Stimulated activated naive B cell treated with anti-CD40 and anti-IgM and Interleukin-4, amounts not matched to agents 10 μg/mL and 1 μg/mL and 100 μg/mL, for 72 hours (primary cell): ENCODE results near the gene NPW.
A peak's percentile ranks its signal among the peaks of the same experiment; 100 is the strongest.

Experiments
- ATAC-seq, 2 donors: fragments of 150-1000 bp; cut with Tn5 transposase; replicated peaks; 2 replicates each; pipeline ENCODE4 v1.10.0; 2021; ENCODE audit warnings: moderate library complexity in 1 of 2
- DNase-seq: peaks from one replicate; pipeline ENCODE4 v3.0.0; 2021
- H3K27ac Mint-ChIP-seq: one replicate; pipeline ENCODE4 v1.8.0; 2022; ENCODE audit warnings: mild to moderate bottlenecking, mixed read lengths
- H3K27me3 Mint-ChIP-seq, 2 donors: one replicate each; pipeline ENCODE4 v1.8.0; 2022; ENCODE audit warnings: mixed read lengths in 2 of 2
- H3K36me3 Mint-ChIP-seq, 2 donors: one replicate each; pipeline ENCODE4 v1.8.0; 2022; ENCODE audit warnings: mixed read lengths in 2 of 2, mild to moderate bottlenecking in 1 of 2
- H3K4me1 Mint-ChIP-seq, 2 donors: one replicate each; pipeline ENCODE4 v1.8.0; 2022; ENCODE audit warnings: mixed read lengths in 2 of 2, mild to moderate bottlenecking in 1 of 2
- H3K4me3 Mint-ChIP-seq, 2 donors: one replicate each; pipeline ENCODE4 v1.8.0; 2022; ENCODE audit warnings: mild to moderate bottlenecking in 2 of 2, mixed read lengths in 2 of 2, moderate library complexity in 1 of 2
- H3K9me3 Mint-ChIP-seq, 2 donors: one replicate each; pipeline ENCODE4 v1.8.0; 2022; ENCODE audit warnings: mixed read lengths in 2 of 2, mild to moderate bottlenecking in 1 of 2

The NPW gene

GRCh38 chr16:2035431-2036199 is 16.0 kb downstream of the NPW start:
- no peaks in the 10 kb centered on the region for H3K9me3 Mint-ChIP-seq
- DNase-seq = no peak
- ATAC-seq = no peak
- peaks cover 6 to 21% of the 10 kb centered on the region in 2 donors for H3K4me1 Mint-ChIP-seq
- H3K27ac Mint-ChIP-seq = no peak overlapping the region
- H3K27me3 Mint-ChIP-seq = peaks cover 0 to 25% of the 10 kb centered on the region in 2 donors
- no peak overlapping the region for H3K4me3 Mint-ChIP-seq
- no peaks in the 10 kb centered on the region for H3K36me3 Mint-ChIP-seq

DNA sequence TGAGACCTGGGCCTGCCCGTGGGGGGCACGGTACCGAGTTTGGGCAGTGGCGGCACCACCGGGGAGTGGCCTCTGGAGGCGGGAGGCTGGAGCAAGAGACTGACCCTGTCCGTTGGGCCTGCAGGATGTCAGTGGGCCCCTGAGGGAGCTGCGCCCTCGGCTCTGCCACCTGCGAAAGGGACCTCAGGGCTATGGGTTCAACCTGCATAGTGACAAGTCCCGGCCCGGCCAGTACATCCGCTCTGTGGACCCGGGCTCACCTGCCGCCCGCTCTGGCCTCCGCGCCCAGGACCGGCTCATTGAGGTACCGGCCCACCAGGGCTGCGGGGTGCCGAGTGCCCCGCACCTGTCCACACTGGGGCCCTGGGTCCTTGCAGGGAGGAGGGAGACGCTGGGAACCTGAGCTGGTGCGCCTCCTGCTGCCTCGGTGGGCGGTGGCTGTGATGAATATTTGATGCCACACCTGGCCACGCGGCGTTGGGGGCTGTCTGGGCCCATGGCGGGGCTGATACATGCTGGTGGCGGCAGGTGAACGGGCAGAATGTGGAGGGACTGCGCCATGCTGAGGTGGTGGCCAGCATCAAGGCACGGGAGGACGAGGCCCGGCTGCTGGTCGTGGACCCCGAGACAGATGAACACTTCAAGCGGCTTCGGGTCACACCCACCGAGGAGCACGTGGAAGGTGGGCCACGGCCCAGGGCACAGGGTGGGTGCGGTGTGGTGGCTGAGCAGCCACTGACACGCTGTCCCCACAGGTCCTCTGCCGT is 16.8 kb downstream of the NPW start:
- H3K36me3 Mint-ChIP-seq = no peaks in the 10 kb centered on the region
- DNase-seq (no peak), ATAC-seq (no peak)
- H3K27me3 Mint-ChIP-seq = peaks cover 0 to 25% of the 10 kb centered on the region in 2 donors
- no peak overlapping the region for H3K27ac Mint-ChIP-seq
- H3K4me1 Mint-ChIP-seq = peaks cover 6 to 21% of the 10 kb centered on the region in 2 donors
- H3K4me3 Mint-ChIP-seq = no peak overlapping the region
- no peaks in the 10 kb centered on the region for H3K9me3 Mint-ChIP-seq

DNA sequence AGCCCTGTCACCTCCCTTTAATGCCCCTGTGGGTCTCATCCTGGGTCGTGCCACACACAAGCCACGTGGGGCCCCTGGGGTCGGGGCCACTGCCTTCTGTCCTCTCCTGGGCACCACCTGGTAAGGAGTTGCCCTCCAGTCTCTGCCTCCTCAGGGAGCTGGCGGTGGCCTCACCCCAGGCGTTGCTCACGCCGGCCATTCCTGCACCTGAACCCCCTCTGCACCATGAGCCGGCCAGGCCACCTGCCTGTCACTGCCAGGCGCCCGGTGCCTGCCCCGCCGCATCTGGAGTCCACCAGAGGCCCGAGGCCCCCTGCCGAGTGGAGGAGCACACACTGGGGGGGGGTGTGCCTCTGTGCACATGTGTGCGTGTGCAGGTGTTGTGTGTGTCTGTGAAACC is 17.5 kb downstream of the NPW start:
- ATAC-seq (no peak), DNase-seq (no peak)
- H3K36me3 Mint-ChIP-seq = no peaks in the 10 kb centered on the region
- H3K4me1 Mint-ChIP-seq = peaks cover 6 to 18% of the 10 kb centered on the region in 2 donors
- H3K9me3 Mint-ChIP-seq = no peaks in the 10 kb centered on the region
- no peak overlapping the region for H3K4me3 Mint-ChIP-seq
- H3K27ac Mint-ChIP-seq = no peak overlapping the region
- H3K27me3 Mint-ChIP-seq = peaks cover 0 to 23% of the 10 kb centered on the region in 2 donors

DNA sequence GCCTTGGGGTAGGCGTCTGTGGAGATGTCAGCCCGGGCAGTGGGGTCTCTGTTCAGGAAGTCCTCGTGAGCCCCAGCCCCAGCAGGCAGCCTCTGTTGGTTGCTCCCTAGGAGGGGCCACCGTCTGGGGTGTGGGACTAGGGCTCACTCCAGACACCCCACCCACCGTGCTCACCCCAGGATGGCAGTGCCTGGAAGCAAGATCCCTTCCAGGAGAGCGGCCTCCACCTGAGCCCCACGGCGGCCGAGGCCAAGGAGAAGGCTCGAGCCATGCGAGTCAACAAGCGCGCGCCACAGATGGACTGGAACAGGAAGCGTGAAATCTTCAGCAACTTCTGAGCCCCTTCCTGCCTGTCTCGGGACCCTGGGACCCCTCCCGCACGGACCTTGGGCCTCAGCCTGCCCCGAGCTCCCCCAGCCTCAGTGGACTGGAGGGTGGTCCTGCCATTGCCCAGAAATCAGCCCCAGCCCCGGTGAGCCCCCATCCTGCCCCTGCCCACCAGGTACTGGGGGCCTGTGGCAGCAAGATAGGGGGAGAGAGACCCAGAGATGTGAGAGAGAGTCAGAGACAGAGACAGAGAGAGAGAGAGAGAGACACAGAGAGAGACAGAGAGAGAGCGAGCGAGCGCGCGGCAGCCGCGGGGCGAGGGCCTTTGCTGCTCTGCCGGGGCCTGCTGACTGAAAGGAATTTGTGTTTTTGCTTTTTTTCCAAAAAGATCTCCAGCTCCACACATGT is 18.2 kb downstream of the NPW start:
- Mint-ChIP-seq H3K36me3 (peaks cover 0 to under 1% of the 10 kb centered on the region in 2 donors), H3K4me1 (peaks cover 0 to 11% of the 10 kb centered on the region in 2 donors), H3K27me3 (peaks cover 0 to 19% of the 10 kb centered on the region in 2 donors), H3K9me3 (no peaks in the 10 kb centered on the region), H3K4me3 (no peak overlapping the region), H3K27ac (no peak overlapping the region)
- DNase-seq (no peak), ATAC-seq (no peak)

GRCh38 chr16:2038382-2039231 is 19.0 kb downstream of the NPW start:
- Mint-ChIP-seq H3K27ac (no peak overlapping the region), H3K4me3 (no peak overlapping the region), H3K27me3 (peaks cover 0 to 17% of the 10 kb centered on the region in 2 donors), H3K9me3 (no peaks in the 10 kb centered on the region), H3K4me1 (peaks cover 7 to 10% of the 10 kb centered on the region in 2 donors), H3K36me3 (peaks cover 4 to 8% of the 10 kb centered on the region in 2 donors)
- ATAC-seq (no peak), DNase-seq (no peak)

DNA sequence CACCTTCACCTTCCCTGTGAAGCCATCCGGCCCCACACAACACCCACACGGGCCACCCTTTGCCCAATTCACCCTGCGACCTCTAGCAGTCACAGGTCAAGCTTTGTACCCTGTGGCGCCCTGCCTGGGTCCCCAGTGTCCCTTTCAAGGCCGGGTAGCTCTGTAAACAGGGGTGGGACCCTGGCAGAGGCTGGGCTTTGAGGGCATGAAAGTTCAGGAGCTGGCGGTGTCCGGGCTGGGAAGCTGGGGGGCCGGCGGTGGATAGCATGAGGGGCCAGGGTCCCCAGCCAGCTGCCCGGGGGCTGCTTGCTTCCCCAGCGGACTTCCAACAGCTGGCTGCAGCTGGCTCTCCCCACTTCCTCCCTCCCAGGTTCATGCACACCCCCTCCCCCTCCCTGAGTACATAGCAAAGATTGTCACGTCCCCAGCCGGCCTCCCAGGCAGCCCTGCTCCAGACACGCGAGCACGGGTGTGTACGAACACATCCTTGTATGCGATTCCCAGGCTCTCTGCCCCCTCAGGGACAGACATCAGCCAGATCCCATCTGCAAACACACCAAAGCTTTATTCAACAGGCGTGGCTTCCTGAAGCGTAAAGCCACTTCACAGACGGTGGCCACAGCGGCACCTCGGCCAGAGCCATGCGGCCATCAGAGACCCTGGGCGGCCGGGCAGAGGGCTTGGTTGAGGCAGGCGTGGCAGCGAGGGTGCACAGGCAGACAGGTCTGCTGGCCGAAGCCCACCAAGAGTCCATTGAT is 19.9 kb downstream of the NPW start:
- Mint-ChIP-seq H3K27me3 (peaks cover 0 to 11% of the 10 kb centered on the region in 2 donors), H3K4me1 (peaks cover 11 to 13% of the 10 kb centered on the region in 2 donors), H3K27ac (no peak overlapping the region), H3K9me3 (no peaks in the 10 kb centered on the region), H3K4me3 (no peak overlapping the region), H3K36me3 (peaks cover 4 to 8% of the 10 kb centered on the region in 2 donors)
- DNase-seq (no peak), ATAC-seq (no peak)

- no peak for ATAC-seq
- no peak for DNase-seq
- no peaks in the 10 kb centered on the region for H3K9me3 Mint-ChIP-seq
- no peak overlapping the region for H3K4me3 Mint-ChIP-seq
- no peak overlapping the region for H3K27ac Mint-ChIP-seq
- H3K4me1 Mint-ChIP-seq = peaks cover 11 to 14% of the 10 kb centered on the region in 2 donors
- H3K27me3 Mint-ChIP-seq = peaks cover 0 to 6% of the 10 kb centered on the region in 2 donors
- H3K36me3 Mint-ChIP-seq = peaks cover 4 to 8% of the 10 kb centered on the region in 2 donors
Measured at GRCh38 chr16:2040041-2040786, 20.6 kb downstream of the NPW start.

DNA sequence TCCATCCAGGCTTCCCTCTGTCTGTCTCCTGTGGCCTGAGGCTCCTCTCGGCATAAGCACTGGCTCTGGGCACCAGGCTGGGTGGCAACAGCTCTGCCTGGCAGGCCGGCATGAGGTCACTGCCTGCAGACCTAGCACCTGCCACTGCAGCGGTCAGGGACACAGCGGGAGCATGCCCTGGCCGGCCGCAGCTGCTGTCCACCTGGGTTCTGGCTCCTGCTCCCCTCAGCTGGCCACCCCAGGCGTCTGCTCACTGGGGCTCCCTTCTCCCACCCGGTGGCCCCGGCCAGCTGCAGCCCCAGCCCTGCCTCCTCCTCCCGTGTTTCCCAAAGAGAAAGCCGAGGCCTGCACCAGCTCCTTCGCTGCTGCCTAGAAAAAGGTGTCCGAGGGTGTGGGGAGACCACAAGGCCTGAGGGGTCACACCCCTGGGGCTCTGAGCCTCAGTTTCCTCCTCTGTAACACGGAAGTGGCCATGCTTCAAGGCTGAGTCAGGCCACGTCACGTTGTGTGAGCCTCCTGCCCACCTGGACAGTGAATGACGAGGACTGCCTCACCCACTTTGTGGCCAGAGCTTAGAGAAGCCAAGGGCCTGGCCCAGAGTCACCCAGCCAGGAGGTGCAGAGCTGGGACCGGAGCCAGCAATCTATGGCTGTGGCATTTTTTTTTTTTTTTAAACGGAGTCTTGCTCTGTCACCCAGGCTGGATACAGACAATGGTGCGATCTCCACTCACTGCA is 21.4 kb downstream of the NPW start:
- ATAC-seq (no peak), DNase-seq (no peak)
- Mint-ChIP-seq H3K4me3 (no peak overlapping the region), H3K36me3 (peaks cover 4 to 8% of the 10 kb centered on the region in 2 donors), H3K27me3 (peaks cover 0 to 6% of the 10 kb centered on the region in 2 donors), H3K4me1 (peaks cover 11 to 14% of the 10 kb centered on the region in 2 donors), H3K27ac (no peak overlapping the region), H3K9me3 (no peaks in the 10 kb centered on the region)

GRCh38 chr16:2042171-2042985 is 22.8 kb downstream of the NPW start:
- H3K27me3 Mint-ChIP-seq = no peaks in the 10 kb centered on the region
- ATAC-seq = no peak
- H3K4me1 Mint-ChIP-seq = peaks cover 18 to 27% of the 10 kb centered on the region in 2 donors
- no peak overlapping the region for H3K4me3 Mint-ChIP-seq
- no peaks in the 10 kb centered on the region for H3K9me3 Mint-ChIP-seq
- H3K36me3 Mint-ChIP-seq = peaks cover 4 to 8% of the 10 kb centered on the region in 2 donors
- DNase-seq = no peak
- no peak overlapping the region for H3K27ac Mint-ChIP-seq

DNA sequence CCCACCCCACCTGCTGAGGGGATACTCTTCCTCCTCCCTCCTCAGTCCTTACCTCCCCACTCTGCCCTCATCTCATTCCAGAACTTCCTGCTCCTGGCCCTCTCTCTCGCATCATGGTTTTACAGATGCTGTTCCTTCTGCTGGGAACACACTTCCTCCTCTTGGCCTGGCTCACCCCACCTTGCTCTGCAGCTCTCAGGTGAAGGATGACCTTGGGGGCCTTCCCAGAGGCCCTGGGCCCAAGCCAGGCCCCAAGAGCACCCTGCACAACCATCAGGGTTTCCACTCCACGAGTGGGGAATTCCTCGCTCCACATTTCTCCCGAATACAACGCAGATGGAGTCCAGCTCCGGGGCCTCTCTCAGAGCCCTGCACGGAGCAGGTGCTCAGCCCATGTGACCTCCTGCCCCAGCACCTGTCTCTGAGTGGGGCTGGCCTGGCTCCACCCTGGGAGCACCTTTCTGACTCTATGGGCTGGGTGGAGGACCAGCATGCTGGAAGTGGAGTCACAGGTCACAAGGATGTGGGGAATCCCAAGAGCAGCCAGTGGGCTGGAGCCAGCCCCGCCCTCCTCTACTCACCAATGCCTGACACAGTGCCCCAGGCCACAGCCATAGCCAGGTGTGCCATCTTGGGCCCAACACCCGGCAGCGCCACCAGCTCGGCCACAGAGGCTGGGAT is 23.5 kb downstream of the NPW start:
- H3K4me1 Mint-ChIP-seq = peaks cover 18 to 29% of the 10 kb centered on the region in 2 donors
- no peak for DNase-seq
- H3K36me3 Mint-ChIP-seq = peaks cover 4 to 8% of the 10 kb centered on the region in 2 donors
- H3K4me3 Mint-ChIP-seq = no peak overlapping the region
- peak overlapping the region; percentile 43 for H3K27ac Mint-ChIP-seq
- no peaks in the 10 kb centered on the region for H3K9me3 Mint-ChIP-seq
- ATAC-seq = no peak
- no peaks in the 10 kb centered on the region for H3K27me3 Mint-ChIP-seq
